Measurements from ENCODE around the gene SEMA6D.

DNA sequence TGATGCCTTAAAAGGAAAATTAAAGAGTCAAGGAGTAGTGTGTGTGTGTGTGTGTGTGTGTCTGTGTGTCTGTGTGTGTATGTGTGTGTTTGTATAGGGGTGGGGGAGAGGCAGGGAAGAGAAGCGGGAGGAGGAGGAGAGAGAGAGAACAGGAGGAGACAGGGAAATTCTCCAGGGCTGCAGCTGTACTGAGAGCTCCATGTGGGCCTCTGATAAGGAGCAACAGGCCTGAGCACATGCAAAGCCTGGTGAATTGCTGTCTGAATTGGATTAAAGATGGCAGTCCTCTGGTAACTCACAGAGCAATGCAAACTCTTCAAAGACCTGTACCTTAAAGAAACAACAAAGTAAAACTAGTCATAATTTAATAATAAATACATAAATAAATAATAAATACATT is 70.6 kb downstream of the SEMA6D start:
- TF ChIP-seq CTCF (IDR thresholded peaks at IDR 0.05): no peak
- no peak for TF ChIP-seq EP300 (IDR thresholded peaks at IDR 0.05)
